H1 (cell line): ENCODE results near the gene S1PR2. TPM values are rescaled to one million over a fixed set of nuclear protein-coding genes. Genes with fewer than 3 reads are reported as not detected.

Experiments
- CTCF ChIA-PET: fragments of 300-600 bp; sonication (Branson Sonifier 250); formaldehyde crosslinking; loops from one replicate; lab custom pipeline; 2021; ENCODE audit not compliant: partially characterized antibody; lab: Charles Lee
- POLR2A ChIA-PET: fragments of 300-600 bp; sonication (Branson Sonifier 250); formaldehyde crosslinking; loops from one replicate; lab custom pipeline; 2021; ENCODE audit warnings: inconsistent platforms; ENCODE audit not compliant: partially characterized antibody; lab: Charles Lee
- DNase-seq, 2 experiments: peaks; one replicate each; pipeline versions ENCODE4 v3.0.0 to v3.0.0-alpha.2; 2010 to 2022; ENCODE audit warnings: low spot score in 2 of 2, low read depth in 1 of 2, mixed read lengths in 1 of 2
- FAIRE-seq: peaks from 2 replicates; lab custom pipeline; 2011; peaks lifted over from hg19 to GRCh38; lab: Jason Lieb, UNC
- H2AFZ ChIP-seq: 2 replicates; pipeline ENCODE4 v1.8.1; 2012; ENCODE audit warnings: low read length, inconsistent platforms
- H2AK5ac ChIP-seq: 2 replicates; pipeline ENCODE4 v1.6.1; 2013; ENCODE audit warnings: low read depth, low read length
- H2BK120ac ChIP-seq: replicated peaks from 2 replicates; pipeline ENCODE3; 2013; ENCODE audit warnings: low read depth, low read length, inconsistent platforms
- H2BK12ac ChIP-seq: 2 replicates; pipeline ENCODE4 v1.6.1; 2013; ENCODE audit warnings: low read depth, low read length
- H2BK15ac ChIP-seq: 2 replicates; pipeline ENCODE4 v1.6.1; 2013; ENCODE audit warnings: low read length
- H2BK20ac ChIP-seq: 2 replicates; pipeline ENCODE4 v1.6.1; 2013; ENCODE audit warnings: low read length
- H2BK5ac ChIP-seq: 2 replicates; pipeline ENCODE4 v1.6.1; 2013; ENCODE audit warnings: low read depth, low read length
- H3K14ac ChIP-seq: 2 replicates; pipeline ENCODE4 v1.6.1; 2013; ENCODE audit warnings: inconsistent platforms; ENCODE audit not compliant: insufficient read length
- H3K18ac ChIP-seq: 2 replicates; pipeline ENCODE4 v1.6.1; 2013; ENCODE audit warnings: low read length; ENCODE audit errors: extremely low read depth
- H3K23ac ChIP-seq: 2 replicates; pipeline ENCODE4 v1.6.1; 2013; ENCODE audit warnings: inconsistent platforms; ENCODE audit not compliant: insufficient read length
- H3K23me2 ChIP-seq: 2 replicates; pipeline ENCODE4 v1.6.1; 2013; ENCODE audit warnings: low read depth, low read length
- H3K27ac ChIP-seq: 2 replicates; pipeline ENCODE4 v1.6.1; 2011; ENCODE audit warnings: low read depth, low read length, inconsistent platforms
- H3K27me3 ChIP-seq, 4 experiments: replicated peaks in 1 of 4; 1 replicate in 1 of 4; 2 replicates in 3 of 4; pipeline versions ENCODE4 v1.6.1 to v1.8.1; 2011 to 2013; ENCODE audit warnings: low read length in 3 of 4, mild to moderate bottlenecking in 3 of 4, inconsistent platforms in 2 of 4, mixed read lengths in 2 of 4, moderate library complexity in 1 of 4; ENCODE audit not compliant: control insufficient read depth in 3 of 4, insufficient read depth in 3 of 4; ENCODE audit errors: extremely low read depth in 1 of 4
- H3K36me3 ChIP-seq, 4 experiments: 2 replicates each; pipeline versions ENCODE4 v1.6.1 to v1.8.1; 2011 to 2013; ENCODE audit warnings: mild to moderate bottlenecking in 4 of 4, low read length in 3 of 4, moderate library complexity in 2 of 4, control low read depth in 1 of 4, inconsistent platforms in 1 of 4; ENCODE audit not compliant: insufficient read depth in 4 of 4, control insufficient read depth in 2 of 4
- H3K4ac ChIP-seq: replicated peaks from 2 replicates; pipeline ENCODE3; 2013; ENCODE audit warnings: low read length, low read depth, mixed read lengths, inconsistent platforms; ENCODE audit not compliant: insufficient read length
- H3K4me1 ChIP-seq, 4 experiments: replicated peaks in 1 of 4; 1 replicate in 1 of 4; 2 replicates in 3 of 4; pipeline versions ENCODE4 v1.6.1 to v1.8.1; 2011 to 2013; ENCODE audit warnings: low read length in 3 of 4, inconsistent platforms in 2 of 4, mixed read lengths in 1 of 4; ENCODE audit not compliant: insufficient read depth in 4 of 4, control insufficient read depth in 3 of 4
- H3K4me2 ChIP-seq, 2 experiments: 2 replicates each; pipeline versions ENCODE4 v1.6.1 to v1.8.1; 2011 to 2013; ENCODE audit warnings: low read depth in 2 of 2, low read length in 2 of 2, control low read depth in 1 of 2, inconsistent platforms in 1 of 2, mild to moderate bottlenecking in 1 of 2; ENCODE audit not compliant: insufficient read depth in 1 of 2
- H3K4me3 ChIP-seq, 4 experiments: fragments of 200-600, 300-600 bp in 1 of 4; sonication (generic), shearing (Covaris generic), sonication (Bioruptor Twin) in 1 of 4; 2 replicates each; pipeline versions ENCODE4 v1.5.1 to v1.8.1; 2011 to 2016; ENCODE audit warnings: low read length in 4 of 4, low read depth in 3 of 4, control low read depth in 2 of 4, inconsistent platforms in 2 of 4, mild to moderate bottlenecking in 2 of 4, mixed read lengths in 1 of 4, moderate library complexity in 1 of 4; ENCODE audit not compliant: insufficient read depth in 2 of 4; ENCODE audit errors: extremely low read depth in 1 of 4
- H3K56ac ChIP-seq: replicated peaks from 2 replicates; pipeline ENCODE3; 2013; ENCODE audit warnings: low read depth, mild to moderate bottlenecking, mixed read lengths, low read length, inconsistent platforms; ENCODE audit not compliant: insufficient read length
- H3K79me1 ChIP-seq: 2 replicates; pipeline ENCODE4 v1.6.1; 2013; ENCODE audit warnings: low read depth, low read length, control low read depth
- H3K79me2 ChIP-seq, 2 experiments: 2 replicates each; pipeline versions ENCODE4 v1.6.1 to v1.8.1; 2012 to 2013; ENCODE audit warnings: low read length in 2 of 2, mild to moderate bottlenecking in 2 of 2, inconsistent platforms in 1 of 2; ENCODE audit not compliant: insufficient read depth in 2 of 2, control insufficient read depth in 1 of 2
- H3K9ac ChIP-seq, 4 experiments: replicated peaks in 1 of 4; 1 replicate in 1 of 4; 2 replicates in 3 of 4; pipeline versions ENCODE4 v1.6.1 to v1.8.1; 2011 to 2013; ENCODE audit warnings: low read depth in 3 of 4, low read length in 3 of 4, control low read depth in 2 of 4, mild to moderate bottlenecking in 2 of 4, moderate library complexity in 2 of 4, inconsistent platforms in 1 of 4; ENCODE audit errors: extremely low read depth in 1 of 4
- H3K9me3 ChIP-seq, 2 experiments: 2 replicates each; pipeline versions ENCODE4 v1.6.1 to v1.8.1; 2012 to 2013; ENCODE audit warnings: mild to moderate bottlenecking in 2 of 2, moderate library complexity in 2 of 2, control low read depth in 1 of 2, inconsistent platforms in 1 of 2, low read depth in 1 of 2, low read length in 1 of 2, mixed read lengths in 1 of 2; ENCODE audit not compliant: insufficient read depth in 2 of 2
- H4K20me1 ChIP-seq, 2 experiments: replicated peaks in 1 of 2; 2 replicates each; pipeline versions ENCODE3 to v1.8.1; 2011 to 2013; ENCODE audit warnings: inconsistent platforms in 2 of 2, low read length in 2 of 2, mild to moderate bottlenecking in 1 of 2; ENCODE audit not compliant: insufficient read depth in 2 of 2, control insufficient read depth in 1 of 2
- H4K5ac ChIP-seq: 2 replicates; pipeline ENCODE4 v1.6.1; 2013; ENCODE audit warnings: low read length, low read depth, mixed read lengths, inconsistent platforms; ENCODE audit not compliant: insufficient read length
- H4K8ac ChIP-seq: 2 replicates; pipeline ENCODE4 v1.8.0; 2013; ENCODE audit warnings: mild to moderate bottlenecking, moderate library complexity, low read length, inconsistent platforms; ENCODE audit not compliant: insufficient read depth; ENCODE audit errors: extremely low read depth
- H4K91ac ChIP-seq: replicated peaks from 2 replicates; pipeline ENCODE3; 2013; ENCODE audit warnings: low read length, mixed read lengths, inconsistent platforms; ENCODE audit not compliant: insufficient read length
- BACH1 ChIP-seq: IDR thresholded peaks from 2 replicates; pipeline ENCODE4 v1.6.1; 2012; ENCODE audit warnings: low read length, improper control_type of control experiment
- CHD1 ChIP-seq: IDR thresholded peaks from 2 replicates; pipeline ENCODE4 v1.6.1; 2012; ENCODE audit warnings: low read depth, low read length, improper control_type of control experiment
- CHD2 ChIP-seq: IDR thresholded peaks from 2 replicates; pipeline ENCODE4 v1.6.1; 2012; ENCODE audit warnings: low read length, improper control_type of control experiment
- GTF2F1 ChIP-seq: IDR thresholded peaks from 2 replicates; pipeline ENCODE4 v1.6.1; 2012; ENCODE audit warnings: low read depth, low read length, improper control_type of control experiment, borderline replicate concordance
- PHF8 ChIP-seq: fragments of 200-600 bp; sonication (generic); conservative IDR thresholded peaks from 2 replicates; pipeline ENCODE4 v1.7.1; 2012; ENCODE audit warnings: low read depth, mild to moderate bottlenecking, inconsistent platforms, low read length, moderate library complexity
- POLR2A ChIP-seq, 2 experiments: IDR thresholded peaks; 1 replicate in 1 of 2; 2 replicates in 1 of 2; pipeline ENCODE4 v1.6.1; 2011; ENCODE audit warnings: low read depth in 2 of 2, low read length in 2 of 2, mild to moderate bottlenecking in 2 of 2; ENCODE audit errors: control extremely low read depth in 1 of 2
- POU5F1 ChIP-seq: IDR thresholded peaks from 2 replicates; pipeline ENCODE4 v1.6.1; 2011; ENCODE audit warnings: low read depth, mild to moderate bottlenecking, low read length, moderate library complexity
- SP2 ChIP-seq: IDR thresholded peaks from 2 replicates; pipeline ENCODE4 v1.6.1; 2012; ENCODE audit warnings: mild to moderate bottlenecking, low read length, inconsistent platforms
- SRF ChIP-seq: IDR thresholded peaks from 2 replicates; pipeline ENCODE4 v1.6.1; 2011; ENCODE audit warnings: mild to moderate bottlenecking, low read depth, low read length, moderate library complexity
- WGBS, 2 experiments: shearing (Covaris generic) in 1 of 2; methylation state at CpG; one replicate each; pipeline versions ENCODE4 v1.1.6 to v1.1.7; 2013 to 2015; ENCODE audit warnings: low lambda C conversion rate in 2 of 2, mixed read lengths in 2 of 2, inconsistent platforms in 1 of 2, low coverage in 1 of 2, missing lambda C conversion rate in 1 of 2; ENCODE audit not compliant: insufficient replicate concordance in 2 of 2, insufficient coverage in 1 of 2, insufficient read length in 1 of 2; ENCODE audit errors: extremely low coverage in 1 of 2, missing lambda C conversion rate in 1 of 2; 5-methylcytosine and 5-hydroxymethylcytosine counted together
- polyA plus RNA-seq, 7 experiments: library from polyadenylated mRNA; depleted of rRNA in 3 of 7; stranded (reverse) in 5 of 7; unstranded in 2 of 7; fragments of >200 nt in 5 of 7; fragments of 200-250 nt in 2 of 7; gene quantifications; 1 replicate in 5 of 7; 2 replicates in 1 of 7; 4 replicates in 1 of 7; pipeline versions ENCODE4 v1.2.1 to v1.2.3, GENCODE V29; 2011 to 2013; ENCODE audit warnings: missing spikeins in 2 of 7, mixed read lengths in 2 of 7
- total RNA-seq: library from RNA; stranded (reverse); fragmentation: NEBNext Ultra II Directional; extraction: Animal tissue kit (Norgen Biotek cat#: 25700); gene quantifications from 2 replicates; pipeline ENCODE4 v1.2.1, GENCODE V29; 2021
- TF ChIP-seq, protein P1 (sequence below): IDR thresholded peaks from 2 replicates; pipeline ENCODE4 v1.6.1; 2012; ENCODE audit warnings: low read length, inconsistent platforms
- TF ChIP-seq, protein P2 (sequence below): IDR thresholded peaks from 2 replicates; pipeline ENCODE4 v1.6.1; 2011; ENCODE audit warnings: low read depth, mild to moderate bottlenecking, low read length; ENCODE audit not compliant: insufficient read depth

S1PR2 gene
- total and polyA plus RNA-seq, 2 of the 8 experiments (the other 6 are each of a cell fraction or from before 2014, with no cell fraction given), result 17.5 to 19.4 TPM

DNA sequence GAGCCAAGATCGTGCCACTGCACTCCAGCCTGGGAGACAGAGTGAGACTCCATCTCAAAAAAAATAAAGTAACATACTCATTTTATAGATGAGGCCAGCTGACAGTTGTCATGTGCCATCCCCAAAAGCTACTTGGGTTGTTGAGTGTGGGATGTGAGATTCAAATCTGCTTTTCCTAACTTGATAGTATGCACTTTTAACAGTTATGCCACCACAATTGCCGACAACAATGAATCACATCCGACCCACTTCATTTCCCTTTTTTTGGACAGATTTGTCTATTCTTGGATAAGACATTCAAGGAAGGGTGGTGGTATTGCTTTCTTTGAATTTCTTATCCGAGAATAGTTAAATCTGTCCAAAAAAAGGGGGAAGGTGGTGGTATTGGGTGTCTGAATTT is 20.1 kb downstream of the S1PR2 start:
- CTCF ChIA-PET, result interaction anchor here (1.1 to 7.9 kb wide), 6 partner anchors 10 to 48 kb away, joined by 3 to 59 read pairs (median 4); no protein-coding TSS in a partner anchor
- H2AK5ac ChIP-seq, result no peak overlapping the region
- no peak overlapping the region for H3K56ac ChIP-seq
- no peak overlapping the region for H3K9ac ChIP-seq
- H3K79me1 ChIP-seq, result no peaks in the 10 kb centered on the region
- H3K4me1 ChIP-seq, result no peaks in the 10 kb centered on the region
- no peaks in the 10 kb centered on the region for H3K79me2 ChIP-seq
- POLR2A ChIA-PET, result interaction anchor here (0.8 to 1.3 kb wide), 3 partner anchors 16 to 98 kb away, joined by 3 to 5 read pairs (median 3); partner anchors contain the start of gene DNMT1
- no peak overlapping the region for H3K4me3 ChIP-seq
- H2BK12ac ChIP-seq, result no peak overlapping the region
- no peak overlapping the region for H2BK120ac ChIP-seq
- H3K23me2 ChIP-seq, result no peaks in the 10 kb centered on the region
- no peaks in the 10 kb centered on the region for H3K27me3 ChIP-seq
- H2AFZ ChIP-seq, result no peak overlapping the region
- no peaks in the 10 kb centered on the region for H4K20me1 ChIP-seq
- H3K18ac ChIP-seq, result no peak overlapping the region
- DNase-seq (no peak), FAIRE-seq (no peak)
- H4K8ac ChIP-seq, result no peak overlapping the region
- no peak overlapping the region for H2BK5ac ChIP-seq
- no peak overlapping the region for H3K27ac ChIP-seq
- no peak overlapping the region for H4K91ac ChIP-seq
- 94% methylated on average over 4 of the region's 4 CpGs; no CpG with 5 or more reads in 1 of the 2 experiments for WGBS, 2 experiments
- peaks cover 0 to 5% of the 10 kb centered on the region in 2 experiments; a peak in 1 of 4 replicates for H3K9me3 ChIP-seq
- no peak overlapping the region for H3K14ac ChIP-seq
- no peak overlapping the region for H3K4me2 ChIP-seq
- H2BK20ac ChIP-seq, result no peak overlapping the region
- no peak overlapping the region for H2BK15ac ChIP-seq
- H3K36me3 ChIP-seq, result no peaks in the 10 kb centered on the region
- H4K5ac ChIP-seq, result no peak overlapping the region
- no peak overlapping the region for H3K23ac ChIP-seq
- no peak overlapping the region for H3K4ac ChIP-seq
- TF ChIP-seq, protein P1, sequence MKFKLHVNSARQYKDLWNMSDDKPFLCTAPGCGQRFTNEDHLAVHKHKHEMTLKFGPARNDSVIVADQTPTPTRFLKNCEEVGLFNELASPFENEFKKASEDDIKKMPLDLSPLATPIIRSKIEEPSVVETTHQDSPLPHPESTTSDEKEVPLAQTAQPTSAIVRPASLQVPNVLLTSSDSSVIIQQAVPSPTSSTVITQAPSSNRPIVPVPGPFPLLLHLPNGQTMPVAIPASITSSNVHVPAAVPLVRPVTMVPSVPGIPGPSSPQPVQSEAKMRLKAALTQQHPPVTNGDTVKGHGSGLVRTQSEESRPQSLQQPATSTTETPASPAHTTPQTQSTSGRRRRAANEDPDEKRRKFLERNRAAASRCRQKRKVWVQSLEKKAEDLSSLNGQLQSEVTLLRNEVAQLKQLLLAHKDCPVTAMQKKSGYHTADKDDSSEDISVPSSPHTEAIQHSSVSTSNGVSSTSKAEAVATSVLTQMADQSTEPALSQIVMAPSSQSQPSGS, result no peak
- TF ChIP-seq GTF2F1 (no peak), PHF8 (no peak), SRF (no peak), CHD2 (no peak), POLR2A (IDR thresholded peaks at IDR 0.05; ENCODE audit: control extremely low read depth in 1 of 2, low read depth in 2 of 2, low read length in 2 of 2) (no peak), BACH1 (no peak), CHD1 (no peak), POU5F1 (no peak), SP2 (no peak)
- TF ChIP-seq, protein P2, sequence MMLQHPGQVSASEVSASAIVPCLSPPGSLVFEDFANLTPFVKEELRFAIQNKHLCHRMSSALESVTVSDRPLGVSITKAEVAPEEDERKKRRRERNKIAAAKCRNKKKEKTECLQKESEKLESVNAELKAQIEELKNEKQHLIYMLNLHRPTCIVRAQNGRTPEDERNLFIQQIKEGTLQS, result no peak
